Measurements from ENCODE around the gene MTA2.

The MTA2 gene

GRCh38 chr11:62610403-62610802, 8.7 kb upstream of the MTA2 start:
- no peaks in the 10 kb centered on the region for H4K20me1 ChIP-seq (ENCODE audit: insufficient read depth, low read length, poor library complexity, severe bottlenecking)
- no peaks in the 10 kb centered on the region for H3K9me3 ChIP-seq (ENCODE audit: insufficient read depth, low read depth, low read length)
- H2AFZ ChIP-seq (ENCODE audit: low read length), result no peak overlapping the region
- H3K9me2 ChIP-seq (replicated peaks; ENCODE audit: low read depth, low read length), result no peaks in the 10 kb centered on the region
- H3K9ac ChIP-seq (ENCODE audit: low read depth, low read length, poor library complexity, severe bottlenecking), result peak overlapping the region; percentile 80
- no peaks in the 10 kb centered on the region for H3K27me3 ChIP-seq (ENCODE audit: insufficient read depth, low read length, poor library complexity, severe bottlenecking)
- TF ChIP-seq CTCF (conservative IDR thresholded peaks at IDR 0.05; ENCODE audit: low read length), result no peak
- no peak for TF ChIP-seq EZH2phosphoT487 (IDR thresholded peaks at IDR 0.05; ENCODE audit: borderline replicate concordance)
- peaks cover 8% of the 10 kb centered on the region for H3F3A ChIP-seq (ENCODE audit: low read depth)
- H3K4me1 ChIP-seq (ENCODE audit: insufficient read depth, low read length, poor library complexity, severe bottlenecking), result peaks cover 27% of the 10 kb centered on the region
- peak overlapping the region; percentile 81 for H3K4me2 ChIP-seq (ENCODE audit: low read depth, low read length, poor library complexity, severe bottlenecking)
- peaks cover 14% of the 10 kb centered on the region; the same call in 1 of the 2 replicates for H3K79me2 ChIP-seq (ENCODE audit: insufficient read depth, low read length)
- H3K4me3 ChIP-seq (ENCODE audit: low read length, poor library complexity, severe bottlenecking), result peak overlapping the region; percentile 90
- H3K36me3 ChIP-seq (ENCODE audit: insufficient read depth, low read length), result no peaks in the 10 kb centered on the region

- no peaks in the 10 kb centered on the region for H3K9me3 ChIP-seq (ENCODE audit: insufficient read depth, low read depth, low read length)
- no peak overlapping the region for H3K4me3 ChIP-seq (ENCODE audit: low read length, poor library complexity, severe bottlenecking)
- H3F3A ChIP-seq (ENCODE audit: low read depth), result peaks cover 6% of the 10 kb centered on the region
- H3K9ac ChIP-seq (ENCODE audit: low read depth, low read length, poor library complexity, severe bottlenecking), result no peak overlapping the region
- H2AFZ ChIP-seq (ENCODE audit: low read length), result no peak overlapping the region
- TF ChIP-seq EZH2phosphoT487 (IDR thresholded peaks at IDR 0.05; ENCODE audit: borderline replicate concordance) (no peak), CTCF (conservative IDR thresholded peaks at IDR 0.05; ENCODE audit: low read length) (no peak)
- peaks cover 27% of the 10 kb centered on the region for H3K4me1 ChIP-seq (ENCODE audit: insufficient read depth, low read length, poor library complexity, severe bottlenecking)
- no peaks in the 10 kb centered on the region for H4K20me1 ChIP-seq (ENCODE audit: insufficient read depth, low read length, poor library complexity, severe bottlenecking)
- no peaks in the 10 kb centered on the region for H3K9me2 ChIP-seq (replicated peaks; ENCODE audit: low read depth, low read length)
- H3K36me3 ChIP-seq (ENCODE audit: insufficient read depth, low read length), result no peaks in the 10 kb centered on the region
- H3K79me2 ChIP-seq (ENCODE audit: insufficient read depth, low read length), result peaks cover 14% of the 10 kb centered on the region; the same call in 1 of the 2 replicates
- H3K27me3 ChIP-seq (ENCODE audit: insufficient read depth, low read length, poor library complexity, severe bottlenecking), result no peaks in the 10 kb centered on the region
- no peak overlapping the region for H3K4me2 ChIP-seq (ENCODE audit: low read depth, low read length, poor library complexity, severe bottlenecking)
Observed at GRCh38 chr11:62608776-62609175, 7.1 kb upstream of the MTA2 start.

- Histone ChIP-seq H3K4me1 (ENCODE audit: insufficient read depth, low read length, poor library complexity, severe bottlenecking) (peaks cover 27% of the 10 kb centered on the region), H3K4me2 (ENCODE audit: low read depth, low read length, poor library complexity, severe bottlenecking) (peak overlapping the region; percentile 51), H2AFZ (ENCODE audit: low read length) (no peak overlapping the region), H3K27me3 (ENCODE audit: insufficient read depth, low read length, poor library complexity, severe bottlenecking) (no peaks in the 10 kb centered on the region), H3K4me3 (ENCODE audit: low read length, poor library complexity, severe bottlenecking) (no peak overlapping the region), H3K9me2 (replicated peaks; ENCODE audit: low read depth, low read length) (no peaks in the 10 kb centered on the region), H4K20me1 (ENCODE audit: insufficient read depth, low read length, poor library complexity, severe bottlenecking) (no peaks in the 10 kb centered on the region), H3K9me3 (ENCODE audit: insufficient read depth, low read depth, low read length) (no peaks in the 10 kb centered on the region), H3F3A (ENCODE audit: low read depth) (no peaks in the 10 kb centered on the region), H3K9ac (ENCODE audit: low read depth, low read length, poor library complexity, severe bottlenecking) (peak overlapping the region; percentile 60), H3K36me3 (ENCODE audit: insufficient read depth, low read length) (no peaks in the 10 kb centered on the region), H3K79me2 (ENCODE audit: insufficient read depth, low read length) (peaks cover 14% of the 10 kb centered on the region; the same call in 1 of the 2 replicates)
- TF ChIP-seq EZH2phosphoT487 (IDR thresholded peaks at IDR 0.05; ENCODE audit: borderline replicate concordance), result no peak
- no peak for TF ChIP-seq CTCF (conservative IDR thresholded peaks at IDR 0.05; ENCODE audit: low read length)
Observed at GRCh38 chr11:62607714-62608113, 6.0 kb upstream of the MTA2 start.

All from Loucy (cell line).